Cardiac ventricle fibroblast (primary cell): ENCODE measurements around the gene CXCL13. TPM values are rescaled to one million over a fixed set of nuclear protein-coding genes. Genes with fewer than 3 reads are reported as not detected.

Experiments
- total RNA-seq: library from RNA; depleted of rRNA; stranded (reverse); fragments of >200 nt; gene quantifications from 2 replicates; pipeline ENCODE4 v1.2.3, GENCODE V29; 2015

The CXCL13 gene
- not detected in 2 replicates for total RNA-seq

DNA sequence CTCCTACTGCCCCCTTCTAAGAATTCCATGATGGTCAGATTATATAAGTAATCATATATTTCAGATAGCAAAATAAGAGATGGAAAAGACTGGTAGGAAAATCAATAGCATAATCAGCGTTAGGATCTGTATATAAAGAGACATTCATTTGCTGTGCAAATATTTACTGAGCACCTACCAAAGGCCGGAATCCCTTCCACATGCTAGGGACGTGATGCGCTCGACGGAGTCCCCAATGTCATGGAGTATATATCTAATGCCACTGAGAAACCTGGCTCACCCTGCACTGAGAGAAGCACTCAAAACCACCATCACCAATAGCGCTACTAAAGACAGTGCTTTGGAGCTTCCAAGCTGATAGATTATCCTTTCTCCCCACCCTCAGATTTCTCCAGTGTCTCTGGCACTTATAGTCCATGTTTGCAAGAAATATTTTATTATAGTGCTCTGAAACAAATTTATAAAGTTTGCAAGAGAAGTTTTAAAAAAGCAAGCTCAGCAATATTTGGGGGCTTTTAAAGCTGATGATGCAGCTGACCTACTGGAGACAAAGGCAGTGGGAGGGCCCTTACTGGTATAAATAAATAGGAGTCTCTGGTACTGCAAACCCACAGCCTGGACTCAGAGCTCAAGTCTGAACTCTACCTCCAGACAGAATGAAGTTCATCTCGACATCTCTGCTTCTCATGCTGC lies at the start of gene CXCL13:
Gene CXCL13 (plus strand): TSS at position 611 of the 693 bp plus-strand sequence. CDS start 46 bp downstream, at position 657.

Other genes with a start within 250 kb of the CXCL13 start
- gene CNOT6L, start 213.5 kb downstream of the CXCL13 start, total RNA-seq: 7.4 and 9.2 TPM in 2 replicates